ENCODE measurements around the gene UBE2C.
A peak's percentile ranks its signal among the peaks of the same experiment; 100 is the strongest.
"Not testable (repeated sequence)": the region's sequence is repeated elsewhere in the genome, so short reads cannot be mapped to it uniquely, and the experiment has no call there.

Gene UBE2C

DNA sequence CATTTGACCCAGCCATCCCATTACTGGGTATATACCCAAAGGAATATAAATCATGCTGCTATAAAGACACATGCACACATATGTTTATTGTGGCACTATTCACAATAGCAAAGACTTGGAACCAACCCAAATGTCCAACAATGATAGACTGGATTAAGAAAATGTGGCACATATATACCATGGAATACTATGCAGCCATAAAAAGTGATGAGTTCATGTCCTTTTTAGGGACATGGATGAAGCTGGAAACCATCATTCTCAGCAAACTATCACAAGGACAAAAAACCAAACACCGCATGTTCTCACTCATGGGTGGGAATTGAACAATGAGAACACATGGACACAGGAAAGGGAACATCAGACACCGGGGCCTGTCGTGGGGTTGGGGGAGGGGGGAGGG is 14.5 kb upstream of the UBE2C start:
- DNase-seq (ENCODE audit: low spot score) = not testable (repeated sequence)

- peak; percentile 68 for DNase-seq (ENCODE audit: low spot score)
These were observed 13.4 kb upstream of the UBE2C start for GRCh38 chr20:45798935-45799642.

DNA sequence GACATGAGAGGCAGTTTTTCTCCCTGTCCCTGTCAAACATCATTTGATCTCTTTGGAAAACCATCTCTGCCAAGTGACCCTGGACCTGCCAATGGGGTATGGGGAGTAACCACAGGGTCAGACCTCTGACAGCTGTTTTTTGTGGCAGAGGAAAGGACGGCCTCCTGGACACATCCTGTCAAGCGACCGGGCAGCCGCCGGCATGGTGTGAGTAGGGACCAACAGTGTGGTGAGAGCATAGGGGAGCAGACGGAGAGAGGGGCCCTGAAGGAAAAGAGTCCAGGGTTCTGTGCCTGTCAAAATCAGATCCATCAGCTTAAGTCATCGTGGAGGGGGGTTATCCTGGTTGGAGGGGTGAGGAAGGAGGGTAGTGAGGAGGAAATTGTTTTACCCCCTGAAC is 10.6 kb upstream of the UBE2C start:
- DNase-seq (ENCODE audit: low spot score) = no peak

- DNase-seq (ENCODE audit: low spot score) = no peak
These were observed 2.1 kb upstream of the UBE2C start for GRCh38 chr20:45810191-45810970.

DNA sequence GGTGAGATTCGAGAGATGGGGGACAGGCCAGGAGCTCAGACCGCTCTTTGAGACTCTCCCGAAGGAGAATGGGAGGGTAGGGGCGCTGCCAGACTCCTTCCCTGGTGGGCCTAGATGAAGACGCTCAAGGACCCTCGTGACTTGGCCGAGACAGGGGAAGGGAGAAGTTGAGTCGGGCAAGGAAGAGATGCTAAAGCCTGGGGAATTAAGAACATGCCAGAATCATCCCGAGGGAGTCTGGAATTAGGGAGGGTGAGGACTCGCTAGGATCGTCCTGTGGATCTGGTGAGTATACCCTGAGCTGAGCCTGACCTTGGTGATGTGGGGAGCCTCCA is 529 bp downstream of the UBE2C start:
- no peak for DNase-seq (ENCODE audit: low spot score)

- no peak for DNase-seq (ENCODE audit: low spot score)
These were observed 1.0 kb downstream of the UBE2C start for GRCh38 chr20:45813489-45813888.

DNA sequence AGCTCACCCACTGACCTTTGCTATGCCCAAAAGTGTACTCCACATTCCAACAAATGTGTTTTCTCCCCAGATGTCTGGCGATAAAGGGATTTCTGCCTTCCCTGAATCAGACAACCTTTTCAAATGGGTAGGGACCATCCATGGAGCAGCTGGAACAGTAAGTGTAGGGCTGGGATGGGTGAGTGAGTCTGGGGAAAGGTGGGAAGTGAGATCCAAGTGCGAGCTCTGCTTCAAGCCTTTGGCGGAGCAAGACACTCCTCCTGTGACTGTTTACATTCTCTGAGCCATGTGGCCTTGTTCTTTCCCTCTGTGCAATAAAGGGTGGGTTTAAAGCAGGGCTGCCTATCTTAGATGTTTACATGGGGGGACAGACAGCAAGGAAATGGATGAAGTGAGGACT is 1.9 kb downstream of the UBE2C start:
- DNase-seq (ENCODE audit: low spot score) = no peak

GRCh38 chr20:45816951-45817350 is 4.5 kb downstream of the UBE2C start:
- DNase-seq (ENCODE audit: low spot score) = no peak

- DNase-seq (ENCODE audit: low spot score) = no peak
These were observed 5.1 kb downstream of the UBE2C start for GRCh38 chr20:45817376-45818194.

GRCh38 chr20:45818239-45818638 is 5.8 kb downstream of the UBE2C start:
- DNase-seq (ENCODE audit: low spot score) = no peak

- DNase-seq (ENCODE audit: low spot score) = no peak
These were observed 7.0 kb downstream of the UBE2C start for GRCh38 chr20:45819466-45819865.

DNA sequence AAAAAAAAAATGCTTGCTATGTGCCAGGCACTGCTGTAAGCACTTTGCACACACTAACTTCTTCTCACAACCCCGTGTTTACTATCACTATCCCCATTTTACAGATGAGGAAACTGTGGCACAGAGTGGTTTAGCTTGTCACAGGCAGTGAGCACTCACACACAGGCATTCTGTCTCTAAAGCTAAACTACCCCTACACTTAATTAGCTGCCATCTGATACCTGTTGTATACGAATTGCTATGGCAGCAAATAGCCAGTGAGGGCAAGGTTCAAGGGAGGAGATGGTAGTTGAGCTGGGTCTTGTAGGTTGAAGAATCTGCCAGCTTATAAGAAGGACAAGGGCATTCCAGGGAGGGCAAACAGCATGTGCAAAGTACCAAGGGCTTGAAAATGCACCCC is 9.5 kb downstream of the UBE2C start:
- DNase-seq (ENCODE audit: low spot score) = no peak

GRCh38 chr20:45822857-45823256 is 10.4 kb downstream of the UBE2C start:
- DNase-seq (ENCODE audit: low spot score) = peak; percentile 55

DNA sequence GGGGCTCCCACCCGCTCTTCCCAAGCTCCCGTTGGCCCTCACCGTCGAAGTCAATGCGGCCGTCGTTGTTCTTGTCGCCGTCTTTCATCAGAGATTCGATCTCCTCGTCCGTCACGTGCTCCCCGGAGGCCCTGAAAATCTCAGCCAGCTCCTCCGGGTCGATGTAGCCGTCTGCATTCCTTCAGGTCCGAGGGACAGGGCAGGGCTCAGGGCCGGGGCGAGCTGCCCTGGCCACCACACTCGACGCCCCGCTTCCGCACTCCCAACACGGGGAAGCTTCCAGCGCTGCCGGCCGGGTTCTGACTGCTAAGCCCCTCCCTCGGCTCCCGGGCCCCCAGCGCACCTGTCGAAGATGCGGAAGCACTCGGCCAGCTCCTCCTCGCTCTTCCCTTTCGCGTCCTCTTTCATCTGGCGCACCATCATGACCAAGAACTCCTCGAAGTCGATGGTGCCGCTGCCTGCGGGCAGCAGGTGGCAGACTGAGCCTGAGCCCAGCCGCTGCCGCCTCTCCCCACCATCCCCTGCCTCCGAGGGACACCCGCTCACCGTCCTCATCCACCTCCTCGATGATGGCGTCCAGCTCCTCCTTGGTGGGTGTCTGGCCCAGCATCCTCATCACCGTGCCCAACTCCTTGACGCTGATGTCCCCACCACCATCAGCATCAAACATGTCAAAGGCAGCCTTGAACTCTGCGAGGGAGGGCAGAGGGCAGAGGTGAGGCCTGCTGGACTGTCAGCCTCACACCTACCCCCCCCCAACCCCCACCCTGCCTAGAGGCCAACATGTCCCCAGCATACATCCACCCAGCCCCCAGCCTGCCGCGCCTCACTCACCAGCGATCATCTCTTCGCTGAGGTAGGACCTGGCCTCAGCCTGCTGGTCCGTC is 11.7 kb downstream of the UBE2C start:
- DNase-seq (ENCODE audit: low spot score) = no peak

GRCh38 chr20:45826381-45827019 is 14.1 kb downstream of the UBE2C start:
- no peak for DNase-seq (ENCODE audit: low spot score)

DNA sequence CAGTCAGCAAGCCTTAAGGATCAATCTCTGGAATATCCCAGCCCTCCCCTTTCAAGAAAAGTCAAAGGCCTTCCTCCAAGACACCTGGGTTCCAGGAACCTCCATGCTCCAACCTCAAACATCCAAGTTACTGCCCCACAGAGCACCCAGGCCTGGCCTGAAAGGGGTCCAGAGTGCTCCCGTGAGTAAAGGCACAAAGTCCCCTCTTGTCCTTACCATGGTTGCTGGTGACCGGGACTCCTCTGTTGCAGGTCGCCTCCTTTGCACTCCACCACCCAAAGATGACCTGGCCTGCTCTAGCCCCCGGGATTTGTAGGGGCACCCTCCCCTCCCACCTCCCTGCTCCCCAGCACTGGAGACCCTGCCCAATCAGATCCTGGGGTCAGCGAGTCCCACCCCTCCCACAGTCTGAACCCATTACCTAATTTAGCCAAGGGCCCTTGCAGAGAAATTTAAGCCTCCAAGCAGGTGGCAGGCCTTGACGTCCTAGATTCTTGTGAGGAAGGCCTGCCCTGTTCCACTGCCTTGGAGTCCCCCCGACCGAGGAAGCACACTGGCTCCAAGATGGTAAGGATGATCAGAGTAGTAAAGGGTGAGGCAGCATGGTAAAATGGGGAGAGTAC is 14.7 kb downstream of the UBE2C start, which contains the start of gene TNNC2:
TSS of gene TNNC2 (minus strand) at position 283 of the 623 bp plus-strand sequence. CDS start at position 219, 64 bp downstream.
- DNase-seq (ENCODE audit: low spot score) = no peak

GRCh38 chr20:45827712-45828111 is 15.3 kb downstream of the UBE2C start:
- DNase-seq (ENCODE audit: low spot score) = no peak

DNA sequence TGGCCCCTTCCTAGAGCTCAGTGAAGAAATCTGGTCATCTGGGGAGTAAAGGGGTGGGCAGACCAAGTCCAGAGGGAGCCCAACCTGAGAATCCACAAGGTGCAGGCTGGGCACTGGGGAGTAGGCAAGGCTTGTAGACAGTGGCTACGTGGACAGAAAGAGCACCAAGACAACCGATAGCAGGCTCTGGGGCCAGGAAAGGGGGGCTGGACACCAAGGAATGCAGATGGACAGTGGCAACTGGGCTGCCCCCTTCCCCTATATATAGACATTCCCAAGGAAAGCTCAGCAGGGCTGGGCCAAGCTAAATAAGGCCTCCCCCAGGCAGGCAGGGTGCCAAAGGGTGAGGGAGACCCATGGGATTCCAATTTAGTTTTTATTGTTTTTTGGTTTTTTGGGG is 16.1 kb downstream of the UBE2C start:
- no peak for DNase-seq (ENCODE audit: low spot score)

GRCh38 chr20:45829673-45830106 is 17.2 kb downstream of the UBE2C start:
- DNase-seq (ENCODE audit: low spot score) = not testable (repeated sequence)

- DNase-seq (ENCODE audit: low spot score) = no peak
These were observed 20.2 kb downstream of the UBE2C start for GRCh38 chr20:45832619-45833018.
